GM23338 (cell line): ENCODE results near the gene UNC93A. TPM values are rescaled to one million over a fixed set of nuclear protein-coding genes. Genes with fewer than 3 reads are reported as not detected.

Experiments used
- EZH2phosphoT487 ChIP-seq: fragments of 200-600 bp; sonication (generic); IDR thresholded peaks from one replicate; pipeline ENCODE4 v1.8.1; 2018; ENCODE audit warnings: antibody characterized with exemption; ENCODE audit not compliant: unreplicated experiment
- JUNB ChIP-seq: IDR thresholded peaks from one replicate; pipeline ENCODE4 v1.6.1; 2016; ENCODE audit warnings: antibody characterized with exemption; ENCODE audit not compliant: unreplicated experiment
- STAT1 ChIP-seq: IDR thresholded peaks from one replicate; pipeline ENCODE4 v1.6.1; 2016; ENCODE audit warnings: antibody characterized with exemption; ENCODE audit not compliant: unreplicated experiment
- ZNF114 ChIP-seq: fragments of 250-450 bp; sonication (Bioruptor Pico); IDR thresholded peaks from 2 replicates; pipeline ENCODE4 v1.5.0; 2020; ENCODE audit warnings: mild to moderate bottlenecking, moderate library complexity
- ZNF462 ChIP-seq: fragments of 250-450 bp; sonication (Bioruptor Pico); IDR thresholded peaks from 2 replicates; pipeline ENCODE4 v1.5.0; 2020; ENCODE audit warnings: mild to moderate bottlenecking, moderate library complexity
- polyA plus RNA-seq: library from polyadenylated mRNA; unstranded; fragments of >200 nt; fragmentation: Nextera tagmentation; extraction: Ambion mirVana; gene quantifications from 2 replicates; pipeline ENCODE4 v1.2.1, GENCODE V29; 2016
- total RNA-seq: library from RNA; depleted of rRNA; stranded (reverse); fragments of >200 nt; shearing (Covaris generic); gene quantifications from 2 replicates; pipeline ENCODE4 v1.2.3, GENCODE V29; 2014
- TF ChIP-seq, protein P1 (sequence below), 2 experiments: fragments of 200-600 bp in 1 of 2; sonication (generic) in 1 of 2; conservative IDR thresholded peaks; 2 replicates each; pipeline versions ENCODE4 v1.5.1 to v1.6.1; 2016 to 2017; ENCODE audit warnings: antibody characterized with exemption in 2 of 2, low read depth in 2 of 2, mild to moderate bottlenecking in 2 of 2, moderate library complexity in 1 of 2
- TF ChIP-seq, protein P2 (sequence below): IDR thresholded peaks from 2 replicates; pipeline ENCODE4 v1.6.1; 2016; ENCODE audit warnings: antibody characterized with exemption

UNC93A gene
- total and polyA plus RNA-seq, 2 experiments from 2014 or later: 0.18 to 0.28 TPM

- no peak for TF ChIP-seq ZNF462
- TF ChIP-seq EZH2phosphoT487: no peak
- no peak for TF ChIP-seq ZNF114 (CRISPR knock-in tag)
- no peak for TF ChIP-seq STAT1
- TF ChIP-seq, protein P1, sequence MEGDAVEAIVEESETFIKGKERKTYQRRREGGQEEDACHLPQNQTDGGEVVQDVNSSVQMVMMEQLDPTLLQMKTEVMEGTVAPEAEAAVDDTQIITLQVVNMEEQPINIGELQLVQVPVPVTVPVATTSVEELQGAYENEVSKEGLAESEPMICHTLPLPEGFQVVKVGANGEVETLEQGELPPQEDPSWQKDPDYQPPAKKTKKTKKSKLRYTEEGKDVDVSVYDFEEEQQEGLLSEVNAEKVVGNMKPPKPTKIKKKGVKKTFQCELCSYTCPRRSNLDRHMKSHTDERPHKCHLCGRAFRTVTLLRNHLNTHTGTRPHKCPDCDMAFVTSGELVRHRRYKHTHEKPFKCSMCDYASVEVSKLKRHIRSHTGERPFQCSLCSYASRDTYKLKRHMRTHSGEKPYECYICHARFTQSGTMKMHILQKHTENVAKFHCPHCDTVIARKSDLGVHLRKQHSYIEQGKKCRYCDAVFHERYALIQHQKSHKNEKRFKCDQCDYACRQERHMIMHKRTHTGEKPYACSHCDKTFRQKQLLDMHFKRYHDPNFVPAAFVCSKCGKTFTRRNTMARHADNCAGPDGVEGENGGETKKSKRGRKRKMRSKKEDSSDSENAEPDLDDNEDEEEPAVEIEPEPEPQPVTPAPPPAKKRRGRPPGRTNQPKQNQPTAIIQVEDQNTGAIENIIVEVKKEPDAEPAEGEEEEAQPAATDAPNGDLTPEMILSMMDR (conservative IDR thresholded peaks at IDR 0.05; ENCODE audit: low read depth in 2 of 2): no peak
- TF ChIP-seq, protein P2, sequence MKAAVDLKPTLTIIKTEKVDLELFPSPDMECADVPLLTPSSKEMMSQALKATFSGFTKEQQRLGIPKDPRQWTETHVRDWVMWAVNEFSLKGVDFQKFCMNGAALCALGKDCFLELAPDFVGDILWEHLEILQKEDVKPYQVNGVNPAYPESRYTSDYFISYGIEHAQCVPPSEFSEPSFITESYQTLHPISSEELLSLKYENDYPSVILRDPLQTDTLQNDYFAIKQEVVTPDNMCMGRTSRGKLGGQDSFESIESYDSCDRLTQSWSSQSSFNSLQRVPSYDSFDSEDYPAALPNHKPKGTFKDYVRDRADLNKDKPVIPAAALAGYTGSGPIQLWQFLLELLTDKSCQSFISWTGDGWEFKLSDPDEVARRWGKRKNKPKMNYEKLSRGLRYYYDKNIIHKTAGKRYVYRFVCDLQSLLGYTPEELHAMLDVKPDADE: no peak
- no peak for TF ChIP-seq JUNB
These were observed 3.8 kb downstream of the UNC93A start (continued) for GRCh38 chr6:167294651-167295494.
